ENCODE results near the gene PSMG1. TPM values are rescaled to one million over a fixed set of nuclear protein-coding genes. Genes with fewer than 3 reads are reported as not detected.
"Not testable (repeated sequence)": the region's sequence is repeated elsewhere in the genome, so short reads cannot be mapped to it uniquely, and the experiment has no call there.

The PSMG1 gene
- total RNA-seq, 2 experiments from 2014 or later = 59.6 to 66.2 TPM

GRCh38 chr21:39144191-39144590 is 39.1 kb downstream of the PSMG1 start:
- Mint-ChIP-seq H3K27ac (no peak overlapping the region), H3K27me3 (peaks cover 2% of the 10 kb centered on the region), H3K9me3 (peaks cover 2% of the 10 kb centered on the region), H3K4me3 (no peak overlapping the region), H3K36me3 (ENCODE audit: low read depth) (no peaks in the 10 kb centered on the region), H3K4me1 (no peaks in the 10 kb centered on the region)
- no peak for DNase-seq
- POLR2A ChIA-PET = no interaction called here
- CTCF ChIA-PET = no interaction called here

- ChIA-PET CTCF (no interaction called here), POLR2A (no interaction called here)
- Mint-ChIP-seq H3K9me3 (peaks cover 2% of the 10 kb centered on the region), H3K27ac (no peak overlapping the region), H3K4me1 (no peaks in the 10 kb centered on the region), H3K27me3 (peaks cover 2% of the 10 kb centered on the region), H3K4me3 (no peak overlapping the region), H3K36me3 (ENCODE audit: low read depth) (no peaks in the 10 kb centered on the region)
- no peak for DNase-seq
Observed at GRCh38 chr21:39142972-39143371, 40.3 kb downstream of the PSMG1 start.

- H3K27ac Mint-ChIP-seq = no peak overlapping the region
- H3K4me1 Mint-ChIP-seq = no peaks in the 10 kb centered on the region
- POLR2A ChIA-PET = no interaction called here
- CTCF ChIA-PET = no interaction called here
- DNase-seq = no peak
- no peaks in the 10 kb centered on the region for H3K36me3 Mint-ChIP-seq (ENCODE audit: low read depth)
- H3K9me3 Mint-ChIP-seq = peaks cover 2% of the 10 kb centered on the region
- peaks cover 2% of the 10 kb centered on the region for H3K27me3 Mint-ChIP-seq
- H3K4me3 Mint-ChIP-seq = no peak overlapping the region
Observed at GRCh38 chr21:39141502-39141901, 41.7 kb downstream of the PSMG1 start.

GRCh38 chr21:39137248-39138178 is 45.7 kb downstream of the PSMG1 start:
- no peak for DNase-seq
- peaks cover 2% of the 10 kb centered on the region for H3K27me3 Mint-ChIP-seq
- no peak overlapping the region for H3K4me3 Mint-ChIP-seq
- ChIA-PET CTCF (interaction anchor here (0.9 to 1.5 kb wide), 6 partner anchors 11 to 410 kb away, joined by 3 to 9 read pairs (median 3); no protein-coding TSS in a partner anchor), POLR2A (no interaction called here)
- H3K4me1 Mint-ChIP-seq = no peaks in the 10 kb centered on the region
- no peaks in the 10 kb centered on the region for H3K9me3 Mint-ChIP-seq
- H3K36me3 Mint-ChIP-seq (ENCODE audit: low read depth) = no peaks in the 10 kb centered on the region
- H3K27ac Mint-ChIP-seq = no peak overlapping the region

- Mint-ChIP-seq H3K27me3 (peaks cover 3% of the 10 kb centered on the region), H3K9me3 (no peaks in the 10 kb centered on the region), H3K4me1 (no peaks in the 10 kb centered on the region), H3K27ac (no peak overlapping the region), H3K4me3 (no peak overlapping the region), H3K36me3 (ENCODE audit: low read depth) (no peaks in the 10 kb centered on the region)
- ChIA-PET CTCF (no interaction called here), POLR2A (no interaction called here)
- DNase-seq = no peak
Observed at GRCh38 chr21:39136711-39137110, 46.5 kb downstream of the PSMG1 start.

- H3K27ac Mint-ChIP-seq; H3K27me3 Mint-ChIP-seq; POLR2A ChIA-PET; H3K4me3 Mint-ChIP-seq; DNase-seq; H3K9me3 Mint-ChIP-seq; H3K36me3 Mint-ChIP-seq (ENCODE audit: low read depth); H3K4me1 Mint-ChIP-seq: not testable (repeated sequence)
- CTCF ChIA-PET = interaction anchor here (1.2 kb wide), 1 partner anchor 401 kb away, joined by 3 read pairs; no protein-coding TSS in a partner anchor
Observed at GRCh38 chr21:39136138-39136537, 47.1 kb downstream of the PSMG1 start.

GRCh38 chr21:39134288-39134810 is 48.9 kb downstream of the PSMG1 start:
- POLR2A ChIA-PET = no interaction called here
- H3K36me3 Mint-ChIP-seq (ENCODE audit: low read depth) = no peaks in the 10 kb centered on the region

GRCh38 chr21:39132248-39132647 is 51.0 kb downstream of the PSMG1 start:
- POLR2A ChIA-PET = no interaction called here

More at GRCh38 chr21:39134288-39134810, 48.9 kb downstream of the PSMG1 start:
- DNase-seq = no peak
- Mint-ChIP-seq H3K27ac (no peak overlapping the region), H3K4me3 (no peak overlapping the region), H3K27me3 (peaks cover 7% of the 10 kb centered on the region), H3K9me3 (no peaks in the 10 kb centered on the region), H3K4me1 (no peaks in the 10 kb centered on the region)
- CTCF ChIA-PET = no interaction called here

GRCh38 chr21:39131791-39132190 is 51.5 kb downstream of the PSMG1 start:
- no peak for DNase-seq
- H3K4me1 Mint-ChIP-seq = no peaks in the 10 kb centered on the region
- peaks cover 10% of the 10 kb centered on the region for H3K27me3 Mint-ChIP-seq
- ChIA-PET CTCF (no interaction called here), POLR2A (no interaction called here)
- no peak overlapping the region for H3K4me3 Mint-ChIP-seq
- H3K36me3 Mint-ChIP-seq (ENCODE audit: low read depth) = no peaks in the 10 kb centered on the region
- H3K9me3 Mint-ChIP-seq = no peaks in the 10 kb centered on the region
- no peak overlapping the region for H3K27ac Mint-ChIP-seq

More at GRCh38 chr21:39132248-39132647, 51.0 kb downstream of the PSMG1 start:
- H3K27ac Mint-ChIP-seq = no peak overlapping the region
- H3K36me3 Mint-ChIP-seq (ENCODE audit: low read depth) = no peaks in the 10 kb centered on the region
- peaks cover 10% of the 10 kb centered on the region for H3K27me3 Mint-ChIP-seq
- no peak overlapping the region for H3K4me3 Mint-ChIP-seq
- H3K9me3 Mint-ChIP-seq = no peaks in the 10 kb centered on the region
- no peak for DNase-seq
- no peaks in the 10 kb centered on the region for H3K4me1 Mint-ChIP-seq
- CTCF ChIA-PET = interaction anchor here (1.2 kb wide), 1 partner anchor 398 kb away, joined by 3 read pairs; no protein-coding TSS in a partner anchor

GRCh38 chr21:39127506-39127905 is 55.7 kb downstream of the PSMG1 start:
- Mint-ChIP-seq H3K27me3 (peaks cover 10% of the 10 kb centered on the region), H3K36me3 (ENCODE audit: low read depth) (no peaks in the 10 kb centered on the region), H3K27ac (no peak overlapping the region), H3K9me3 (no peaks in the 10 kb centered on the region), H3K4me1 (no peaks in the 10 kb centered on the region), H3K4me3 (no peak overlapping the region)
- DNase-seq = no peak
- ChIA-PET CTCF (no interaction called here), POLR2A (no interaction called here)

GRCh38 chr21:39126486-39126806 is 56.8 kb downstream of the PSMG1 start:
- Mint-ChIP-seq H3K4me3 (no peak overlapping the region), H3K9me3 (no peaks in the 10 kb centered on the region), H3K4me1 (peaks cover 7% of the 10 kb centered on the region), H3K27me3 (peaks cover 13% of the 10 kb centered on the region), H3K36me3 (ENCODE audit: low read depth) (no peaks in the 10 kb centered on the region), H3K27ac (no peak overlapping the region)
- ChIA-PET CTCF (interaction anchor here (1.5 kb wide), 1 partner anchor 457 kb away, joined by 4 read pairs; no protein-coding TSS in a partner anchor), POLR2A (no interaction called here)
- no peak for DNase-seq

- no peaks in the 10 kb centered on the region for H3K9me3 Mint-ChIP-seq
- CTCF ChIA-PET = interaction anchor here (1.5 kb wide), 1 partner anchor 457 kb away, joined by 4 read pairs; no protein-coding TSS in a partner anchor
- peaks cover 13% of the 10 kb centered on the region for H3K27me3 Mint-ChIP-seq
- peaks cover 7% of the 10 kb centered on the region for H3K4me1 Mint-ChIP-seq
- H3K36me3 Mint-ChIP-seq (ENCODE audit: low read depth) = no peaks in the 10 kb centered on the region
- no peak overlapping the region for H3K4me3 Mint-ChIP-seq
- POLR2A ChIA-PET = no interaction called here
- H3K27ac Mint-ChIP-seq = no peak overlapping the region
- DNase-seq = no peak
Observed at GRCh38 chr21:39125752-39126485, 57.3 kb downstream of the PSMG1 start.

Data from activated CD4-positive, alpha-beta memory T cell treated with anti-CD3 and anti-CD28 coated beads, Interleukin-2, amount 10 ng/mL, durations not matched to agents 7 days and 5 days (primary cell).